IMR-90 (cell line): ENCODE data around the gene C4orf33. TPM values are rescaled to one million over a fixed set of nuclear protein-coding genes. Genes with fewer than 3 reads are reported as not detected.

Experiments used
- polyA plus RNA-seq, 3 experiments: library from polyadenylated mRNA; depleted of rRNA; stranded (reverse); fragments of >200 nt; gene quantifications; 2 replicates each; pipeline ENCODE4 v1.2.3, GENCODE V29; 2012; ENCODE audit warnings: low replicate concordance in 1 of 3
- total RNA-seq: library from RNA; depleted of rRNA; stranded (reverse); fragments of >200 nt; gene quantifications from 2 replicates; pipeline ENCODE4 v1.2.3, GENCODE V29; 2012; rRNA removed

The C4orf33 gene
- total and polyA plus RNA-seq, 2 of the 4 experiments (the other 2 are of a cell fraction): 4.7 to 5.3 TPM

Other genes with a start within 250 kb of the C4orf33 start
- 7.7 and 15.3 TPM in 2 replicates for gene SCLT1, start 2.6 kb upstream of the C4orf33 start, total RNA-seq
- 4.4 and 4.9 TPM in 2 replicates for gene SCLT1, start 2.6 kb upstream of the C4orf33 start, polyA plus RNA-seq (2012; rRNA removed)